Neural cell (in vitro differentiated cells): ENCODE data around the gene FSTL3. TPM values are rescaled to one million over a fixed set of nuclear protein-coding genes. Genes with fewer than 3 reads are reported as not detected.

Experiments used
- H2AFZ ChIP-seq: fragments of 200-600, 300-800 bp; sonication (generic), shearing (Covaris generic); 2 replicates; pipeline ENCODE4 v1.6.0; 2014; ENCODE audit warnings: low read depth, mild to moderate bottlenecking, antibody characterized with exemption, low read length, moderate library complexity
- H3F3A ChIP-seq: fragments of 200-600 bp; shearing (Covaris generic); 2 replicates; pipeline ENCODE4 v1.6.1; 2016; ENCODE audit warnings: mild to moderate bottlenecking, moderate library complexity, mixed read lengths, antibody characterized with exemption, low read length; ENCODE audit not compliant: insufficient read depth, poor library complexity, severe bottlenecking
- H3K27ac ChIP-seq: fragments of 200-600, 300-800 bp; sonication (generic), shearing (Covaris generic); 2 replicates; pipeline ENCODE4 v1.5.1; 2014; ENCODE audit warnings: mild to moderate bottlenecking, low read length, moderate library complexity
- H3K27me3 ChIP-seq: fragments of 300-800, 200-600 bp; sonication (generic), shearing (Covaris generic); 2 replicates; pipeline ENCODE4 v1.6.0; 2014; ENCODE audit warnings: mild to moderate bottlenecking, low read depth, low read length, moderate library complexity; ENCODE audit not compliant: insufficient read depth
- H3K36me3 ChIP-seq: fragments of 300-800, 200-600 bp; sonication (generic), shearing (Covaris generic); 2 replicates; pipeline ENCODE4 v1.5.1; 2014; ENCODE audit warnings: mild to moderate bottlenecking, antibody characterized with exemption, low read length, moderate library complexity; ENCODE audit not compliant: insufficient read depth
- H3K4me2 ChIP-seq: fragments of 300-800, 200-600 bp; sonication (generic), shearing (Covaris generic); 2 replicates; pipeline ENCODE4 v1.6.0; 2014; ENCODE audit warnings: mild to moderate bottlenecking, low read length
- H3K4me3 ChIP-seq: fragments of 300-800, 200-600 bp; sonication (generic), shearing (Covaris generic); 2 replicates; pipeline ENCODE4 v1.5.1; 2014; ENCODE audit warnings: mild to moderate bottlenecking, low read length, moderate library complexity
- H3K79me2 ChIP-seq: fragments of 200-600 bp; shearing (Covaris generic); replicated peaks from 2 replicates; pipeline ENCODE4 v1.6.0; 2014; ENCODE audit warnings: mild to moderate bottlenecking, low read length, moderate library complexity; ENCODE audit not compliant: insufficient read depth
- H3K9ac ChIP-seq: fragments of 300-800, 200-600 bp; sonication (generic), shearing (Covaris generic); 2 replicates; pipeline ENCODE4 v1.6.1; 2016; ENCODE audit warnings: mild to moderate bottlenecking, low read length, mixed read lengths
- H3K9me2 ChIP-seq: fragments of 200-600 bp; shearing (Covaris generic); 2 replicates; pipeline ENCODE4 v1.6.1; 2016; ENCODE audit warnings: mild to moderate bottlenecking, low read length, mixed read lengths; ENCODE audit not compliant: insufficient read depth
- H3K9me3 ChIP-seq: fragments of 200-600, 300-800 bp; sonication (generic), shearing (Covaris generic); 2 replicates; pipeline ENCODE4 v1.6.1; 2016; ENCODE audit warnings: mild to moderate bottlenecking, mixed run types, low read length, moderate library complexity, mixed read lengths
- H4K20me1 ChIP-seq: fragments of 200-600 bp; shearing (Covaris generic); 2 replicates; pipeline ENCODE4 v1.6.1; 2016; ENCODE audit warnings: mild to moderate bottlenecking, mixed run types; ENCODE audit not compliant: insufficient read depth
- CTCF ChIP-seq: fragments of 450-650 bp; IDR thresholded peaks from 2 replicates; pipeline ENCODE4 v1.5.1; 2014; ENCODE audit warnings: antibody characterized with exemption, mild to moderate bottlenecking, moderate library complexity; ENCODE audit not compliant: poor library complexity, severe bottlenecking
- EP300 ChIP-seq: fragments of 450-650 bp; conservative IDR thresholded peaks from 2 replicates; pipeline ENCODE4 v1.6.1; 2014; ENCODE audit warnings: antibody characterized with exemption, mild to moderate bottlenecking, moderate library complexity; ENCODE audit not compliant: poor library complexity, severe bottlenecking
- EZH2 ChIP-seq: fragments of 200-600, 300-800 bp; shearing (Covaris generic), sonication (generic); IDR thresholded peaks from 2 replicates; pipeline ENCODE4 v1.6.1; 2014; ENCODE audit warnings: antibody characterized with exemption, low read length, borderline replicate concordance, mild to moderate bottlenecking; ENCODE audit not compliant: insufficient read depth, poor library complexity, severe bottlenecking
- MXI1 ChIP-seq: fragments of 450-650 bp; conservative IDR thresholded peaks from 2 replicates; pipeline ENCODE4 v1.6.1; 2014; ENCODE audit warnings: antibody characterized with exemption, mild to moderate bottlenecking; ENCODE audit not compliant: poor library complexity, severe bottlenecking
- POLR2AphosphoS5 ChIP-seq: IDR thresholded peaks from 2 replicates; pipeline ENCODE4 v1.6.1; 2012
- RAD21 ChIP-seq: fragments of 450-650 bp; conservative IDR thresholded peaks from 2 replicates; pipeline ENCODE4 v1.6.1; 2014; ENCODE audit warnings: antibody characterized with exemption, mild to moderate bottlenecking, moderate library complexity
- REST ChIP-seq: IDR thresholded peaks from 2 replicates; pipeline ENCODE4 v1.6.1; 2012; ENCODE audit warnings: borderline replicate concordance
- SMC3 ChIP-seq: fragments of 450-650 bp; conservative IDR thresholded peaks from 2 replicates; pipeline ENCODE4 v1.6.1; 2014; ENCODE audit warnings: antibody characterized with exemption, mild to moderate bottlenecking, moderate library complexity; ENCODE audit not compliant: poor library complexity
- TAF1 ChIP-seq: IDR thresholded peaks from 2 replicates; pipeline ENCODE4 v1.6.1; 2012; ENCODE audit warnings: low read depth
- polyA plus RNA-seq: library from polyadenylated mRNA; depleted of rRNA; stranded (reverse); fragments of >200 nt; gene quantifications from 2 replicates; pipeline ENCODE4 v1.2.3, GENCODE V29; 2014

The FSTL3 gene
- polyA plus RNA-seq, 1 donor from 2014 or later = 3.1 TPM

GRCh38 chr19:642767-643727, 33.1 kb upstream of the FSTL3 start:
- Histone ChIP-seq H3K79me2 (no peaks in the 10 kb centered on the region), H3F3A (no peaks in the 10 kb centered on the region), H3K9ac (no peak overlapping the region), H3K27ac (no peak overlapping the region), H3K36me3 (no peaks in the 10 kb centered on the region), H4K20me1 (no peaks in the 10 kb centered on the region), H3K27me3 (no peaks in the 10 kb centered on the region), H3K9me3 (no peaks in the 10 kb centered on the region), H3K4me3 (no peak overlapping the region), H3K4me2 (no peak overlapping the region), H3K9me2 (no peaks in the 10 kb centered on the region), H2AFZ (no peak overlapping the region)
- TF ChIP-seq TAF1 = no peak
- TF ChIP-seq EZH2 = no peak
- TF ChIP-seq RAD21 = no peak
- no peak for TF ChIP-seq MXI1
- TF ChIP-seq POLR2AphosphoS5 = no peak
- TF ChIP-seq CTCF = no peak
- TF ChIP-seq SMC3 = no peak
- TF ChIP-seq REST = no peak
- no peak for TF ChIP-seq EP300

GRCh38 chr19:643736-644135, 32.5 kb upstream of the FSTL3 start:
- Histone ChIP-seq H3K4me3 (no peak overlapping the region), H3K27me3 (no peaks in the 10 kb centered on the region), H3K9me2 (no peaks in the 10 kb centered on the region), H3K27ac (no peak overlapping the region), H3K9ac (no peak overlapping the region), H3F3A (no peaks in the 10 kb centered on the region), H3K36me3 (no peaks in the 10 kb centered on the region), H3K79me2 (no peaks in the 10 kb centered on the region), H2AFZ (no peak overlapping the region), H3K4me2 (no peak overlapping the region), H4K20me1 (no peaks in the 10 kb centered on the region), H3K9me3 (no peaks in the 10 kb centered on the region)
- TF ChIP-seq POLR2AphosphoS5 = no peak
